ENCODE data around the gene NIPBL. TPM values are rescaled to one million over a fixed set of nuclear protein-coding genes. Genes with fewer than 3 reads are reported as not detected.
"Not testable (repeated sequence)": the region's sequence is repeated elsewhere in the genome, so short reads cannot be mapped to it uniquely, and the experiment has no call there.

NIPBL gene, protein sequence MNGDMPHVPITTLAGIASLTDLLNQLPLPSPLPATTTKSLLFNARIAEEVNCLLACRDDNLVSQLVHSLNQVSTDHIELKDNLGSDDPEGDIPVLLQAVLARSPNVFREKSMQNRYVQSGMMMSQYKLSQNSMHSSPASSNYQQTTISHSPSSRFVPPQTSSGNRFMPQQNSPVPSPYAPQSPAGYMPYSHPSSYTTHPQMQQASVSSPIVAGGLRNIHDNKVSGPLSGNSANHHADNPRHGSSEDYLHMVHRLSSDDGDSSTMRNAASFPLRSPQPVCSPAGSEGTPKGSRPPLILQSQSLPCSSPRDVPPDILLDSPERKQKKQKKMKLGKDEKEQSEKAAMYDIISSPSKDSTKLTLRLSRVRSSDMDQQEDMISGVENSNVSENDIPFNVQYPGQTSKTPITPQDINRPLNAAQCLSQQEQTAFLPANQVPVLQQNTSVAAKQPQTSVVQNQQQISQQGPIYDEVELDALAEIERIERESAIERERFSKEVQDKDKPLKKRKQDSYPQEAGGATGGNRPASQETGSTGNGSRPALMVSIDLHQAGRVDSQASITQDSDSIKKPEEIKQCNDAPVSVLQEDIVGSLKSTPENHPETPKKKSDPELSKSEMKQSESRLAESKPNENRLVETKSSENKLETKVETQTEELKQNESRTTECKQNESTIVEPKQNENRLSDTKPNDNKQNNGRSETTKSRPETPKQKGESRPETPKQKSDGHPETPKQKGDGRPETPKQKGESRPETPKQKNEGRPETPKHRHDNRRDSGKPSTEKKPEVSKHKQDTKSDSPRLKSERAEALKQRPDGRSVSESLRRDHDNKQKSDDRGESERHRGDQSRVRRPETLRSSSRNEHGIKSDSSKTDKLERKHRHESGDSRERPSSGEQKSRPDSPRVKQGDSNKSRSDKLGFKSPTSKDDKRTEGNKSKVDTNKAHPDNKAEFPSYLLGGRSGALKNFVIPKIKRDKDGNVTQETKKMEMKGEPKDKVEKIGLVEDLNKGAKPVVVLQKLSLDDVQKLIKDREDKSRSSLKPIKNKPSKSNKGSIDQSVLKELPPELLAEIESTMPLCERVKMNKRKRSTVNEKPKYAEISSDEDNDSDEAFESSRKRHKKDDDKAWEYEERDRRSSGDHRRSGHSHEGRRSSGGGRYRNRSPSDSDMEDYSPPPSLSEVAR (N-terminal part only)
- total RNA-seq: 30.7 TPM
- polyA plus RNA-seq (ENCODE audit: insufficient read depth in 1 of 8, insufficient read length in 8 of 8, low replicate concordance in 1 of 8): 10 to 100 TPM; 33.4 to 53.0 (median 42.6) TPM
- long read RNA-seq, donor 1: 0 reads
- long read RNA-seq, donor 2: 0 reads
- long read RNA-seq, donor 3, partial matches to known transcripts: 6 of 6 reads
- long read RNA-seq, donor 3, other reads (novel, unspliced or antisense): 0 of 6 reads
- long read RNA-seq, donor 4, partial matches to known transcripts: 10 of 10 reads
- long read RNA-seq, donor 4, other reads (novel, unspliced or antisense): 0 of 10 reads
- long read RNA-seq, donor 5, partial matches to known transcripts: 12 of 12 reads
- long read RNA-seq, donor 5, other reads (novel, unspliced or antisense): 0 of 12 reads
- long read RNA-seq, donor 6, partial matches to known transcripts: 0 of 1 reads
- long read RNA-seq, donor 6, other reads (novel, unspliced or antisense): 0 of 1 reads
- long read RNA-seq, donor 7, partial matches to known transcripts: 9 of 9 reads
- long read RNA-seq, donor 7, other reads (novel, unspliced or antisense): 0 of 9 reads
- long read RNA-seq, donor 8: 0 reads
- long read RNA-seq, donor 9, partial matches to known transcripts: 0 of 1 reads
- long read RNA-seq, donor 9, other reads (novel, unspliced or antisense): 0 of 1 reads
- long read RNA-seq, donor 10, partial matches to known transcripts: 16 of 18 reads
- long read RNA-seq, donor 10, other reads (novel, unspliced or antisense): 0 of 18 reads
- long read RNA-seq, donor 11, partial matches to known transcripts: 5 of 5 reads
- long read RNA-seq, donor 11, other reads (novel, unspliced or antisense): 0 of 5 reads

DNA sequence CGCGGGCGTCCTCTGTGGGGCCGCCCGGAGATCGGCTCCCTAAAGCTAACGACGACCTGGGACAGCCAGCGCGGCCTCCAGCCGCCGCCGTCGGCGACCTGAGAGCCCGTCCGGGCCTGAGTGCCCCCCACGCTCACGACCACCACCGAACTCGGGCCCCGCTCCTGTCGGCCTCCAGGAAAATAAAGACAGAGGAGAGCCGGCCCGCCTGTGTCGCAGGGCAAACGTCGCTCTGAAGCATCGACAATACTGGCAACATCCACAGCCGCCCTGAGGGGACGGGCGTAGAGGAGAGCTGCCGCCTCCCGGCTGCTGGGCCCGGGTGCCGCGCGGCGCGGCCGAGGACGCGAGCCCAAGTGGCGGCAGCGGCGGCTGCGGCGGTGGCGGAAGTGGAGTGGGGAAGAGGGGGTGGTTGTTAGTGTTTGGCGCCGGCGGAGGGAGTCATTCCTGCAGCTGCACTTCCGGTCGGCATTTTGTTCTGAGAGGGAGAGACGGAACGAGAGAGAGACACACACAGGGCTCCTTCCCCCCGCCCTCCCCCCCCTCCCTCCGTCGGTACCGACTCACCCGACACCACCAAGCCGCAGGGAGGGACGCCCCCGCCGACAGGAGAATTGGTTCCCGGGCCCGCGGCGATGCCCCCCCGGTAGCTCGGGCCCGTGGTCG is at the start of gene NIPBL:
Gene NIPBL, plus strand, starts transcription at position 471 of the 666 bp plus-strand sequence. CDS start 76,928 bp downstream, outside the sequence.
- H3K4me1 ChIP-seq (ENCODE audit: control insufficient read depth, insufficient read depth, low read length): peaks cover 2% of the 10 kb centered on the region
- DNase-seq: peak; percentile 99

DNA sequence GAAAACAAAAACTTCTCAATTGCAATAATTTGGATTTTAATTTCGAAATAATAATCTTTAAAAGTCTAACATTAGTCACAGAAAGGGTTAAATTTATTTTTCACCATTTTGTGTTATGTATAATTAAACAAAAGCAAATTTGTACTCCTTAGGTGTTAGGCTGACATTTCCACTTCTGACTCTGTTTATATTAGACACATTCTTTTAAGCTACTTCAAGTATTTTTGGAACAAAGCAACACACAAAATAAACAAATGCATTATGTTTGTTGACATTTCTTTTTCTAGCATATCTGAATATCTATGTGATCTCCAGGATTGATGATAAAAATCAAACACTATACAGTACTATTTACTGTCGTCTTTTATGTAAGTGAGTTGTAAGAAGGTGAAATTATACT is 44.3 kb upstream of the NIPBL start:
- H3K4me3 ChIP-seq (ENCODE audit: low read length): no peak overlapping the region
- no peak overlapping the region for H3K27ac ChIP-seq (ENCODE audit: low read length)
- H3K36me3 ChIP-seq (ENCODE audit: control insufficient read depth, insufficient read depth, low read length): no peaks in the 10 kb centered on the region
- no peaks in the 10 kb centered on the region for H3K27me3 ChIP-seq (ENCODE audit: control insufficient read depth, insufficient read depth, low read length)
- no peaks in the 10 kb centered on the region for H3K9me3 ChIP-seq (replicated peaks; ENCODE audit: control insufficient read depth, low read depth, low read length)
- WGBS (ENCODE audit: insufficient coverage): no CpG with 5 or more reads among the region's 2 CpGs
- H3K4me1 ChIP-seq (ENCODE audit: control insufficient read depth, insufficient read depth, low read length): no peaks in the 10 kb centered on the region
- DNase-seq: no peak

More for the DNA sequence above, at the start of gene NIPBL:
- Histone ChIP-seq H3K27ac (ENCODE audit: low read length) (peak within 1 kb of the TSS; percentile 99), H3K36me3 (ENCODE audit: control insufficient read depth, insufficient read depth, low read length) (no peaks in the 10 kb centered on the region), H3K27me3 (ENCODE audit: control insufficient read depth, insufficient read depth, low read length) (no peaks in the 10 kb centered on the region), H3K9me3 (replicated peaks; ENCODE audit: control insufficient read depth, low read depth, low read length) (no peaks in the 10 kb centered on the region), H3K4me3 (ENCODE audit: low read length) (peak within 1 kb of the TSS; percentile 88)
- WGBS (ENCODE audit: insufficient coverage): 0% methylated on average over 47 of the region's 73 CpGs

DNA sequence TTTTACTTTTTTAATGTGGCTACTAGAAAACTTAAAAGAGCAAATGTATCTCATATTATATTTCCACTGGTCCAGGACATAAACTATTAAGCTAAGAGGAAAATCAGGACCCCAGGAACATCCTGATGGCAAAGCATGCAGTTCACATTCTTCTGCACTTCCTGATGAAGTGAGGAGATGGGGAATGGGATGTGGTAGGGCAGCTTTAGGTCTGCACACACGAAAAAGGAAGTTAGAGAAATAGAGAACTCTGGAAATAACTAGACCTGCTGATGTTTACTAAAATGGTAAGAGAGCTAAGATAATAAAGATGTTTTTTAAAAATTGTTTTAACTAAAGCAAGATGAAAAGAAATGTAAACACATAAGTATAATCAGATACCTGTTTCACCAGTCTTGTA is 39.7 kb upstream of the NIPBL start:
- H3K27ac ChIP-seq (ENCODE audit: low read length): no peak overlapping the region
- peak; percentile 46 for DNase-seq
- no CpG with 5 or more reads among the region's 1 CpG for WGBS (ENCODE audit: insufficient coverage)

DNA sequence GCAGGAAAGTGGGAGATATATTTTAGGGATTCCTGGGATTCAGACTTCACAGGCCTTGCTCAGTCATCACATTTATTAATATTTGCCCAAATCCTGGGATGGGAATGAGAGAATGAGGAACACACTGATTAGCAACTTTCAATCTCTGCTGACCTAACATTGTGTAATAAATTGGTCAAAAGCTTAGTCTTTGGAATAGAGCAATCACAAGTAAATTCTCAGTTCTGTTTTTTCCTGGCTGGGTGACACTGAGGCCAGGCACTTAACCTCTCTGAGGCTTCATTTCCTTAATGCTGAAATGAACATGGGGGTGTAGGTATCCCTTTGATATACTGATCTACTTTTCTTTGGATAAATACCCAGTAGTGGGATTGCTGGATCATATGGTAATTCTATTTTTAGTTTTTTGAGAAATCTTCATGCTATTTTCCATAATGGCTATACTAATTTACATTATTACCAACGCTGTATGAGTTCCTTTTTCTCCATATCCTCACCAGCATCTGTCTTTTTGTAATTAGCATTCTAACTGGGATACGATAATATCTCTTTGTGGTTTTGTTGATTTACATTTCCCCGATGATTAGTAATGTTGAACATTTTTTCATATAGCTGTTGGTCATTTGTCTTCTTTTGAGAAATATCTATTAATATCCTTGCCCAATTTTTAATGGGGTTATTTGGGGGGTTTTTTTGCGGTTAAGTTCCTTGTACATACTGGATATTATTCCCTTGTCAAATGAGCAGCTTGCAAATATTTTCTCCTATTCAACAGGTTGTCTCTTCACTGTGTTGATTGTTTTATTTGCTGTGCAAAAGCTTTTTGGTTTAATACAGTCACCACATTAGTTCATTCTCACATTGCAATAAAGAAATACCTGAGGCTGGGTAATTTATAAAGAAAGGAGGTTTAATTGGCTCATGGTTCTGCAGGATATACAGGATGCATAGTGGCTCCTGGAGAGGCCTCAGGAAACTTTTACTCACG is 36.8 kb upstream of the NIPBL start:
- Histone ChIP-seq H3K4me1 (ENCODE audit: control insufficient read depth, insufficient read depth, low read length) (no peaks in the 10 kb centered on the region), H3K4me3 (ENCODE audit: low read length) (no peak overlapping the region), H3K27ac (ENCODE audit: low read length) (no peak overlapping the region), H3K27me3 (ENCODE audit: control insufficient read depth, insufficient read depth, low read length) (no peaks in the 10 kb centered on the region), H3K36me3 (ENCODE audit: control insufficient read depth, insufficient read depth, low read length) (no peaks in the 10 kb centered on the region), H3K9me3 (replicated peaks; ENCODE audit: control insufficient read depth, low read depth, low read length) (no peaks in the 10 kb centered on the region)
- WGBS (ENCODE audit: insufficient coverage): no CpG with 5 or more reads among the region's 5 CpGs
- peak; percentile 33 for DNase-seq

More for the DNA sequence above, 39.7 kb upstream of the NIPBL start:
- H3K27me3 ChIP-seq (ENCODE audit: control insufficient read depth, insufficient read depth, low read length): no peaks in the 10 kb centered on the region
- H3K9me3 ChIP-seq (replicated peaks; ENCODE audit: control insufficient read depth, low read depth, low read length): no peaks in the 10 kb centered on the region
- H3K4me3 ChIP-seq (ENCODE audit: low read length): no peak overlapping the region
- no peaks in the 10 kb centered on the region for H3K36me3 ChIP-seq (ENCODE audit: control insufficient read depth, insufficient read depth, low read length)
- H3K4me1 ChIP-seq (ENCODE audit: control insufficient read depth, insufficient read depth, low read length): no peaks in the 10 kb centered on the region

DNA sequence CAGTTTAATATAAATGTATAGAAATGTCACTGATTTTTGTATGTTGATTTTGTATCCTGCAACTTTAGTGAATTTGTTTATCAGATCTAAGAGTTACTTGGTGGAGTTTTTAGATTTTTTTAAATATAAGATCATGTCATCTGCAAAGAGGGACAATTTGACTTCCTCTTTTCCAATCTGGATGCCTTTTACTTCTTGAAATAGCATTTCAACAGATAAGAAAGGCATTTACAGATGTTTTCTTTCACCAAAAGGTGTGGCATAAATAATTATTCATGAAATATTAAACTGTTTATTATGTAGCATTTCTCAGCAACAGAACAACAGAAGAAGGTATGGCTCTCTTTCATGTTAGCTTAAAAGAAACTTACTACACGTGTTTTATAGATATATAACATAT is 34.9 kb upstream of the NIPBL start:
- Histone ChIP-seq H3K27ac (ENCODE audit: low read length) (no peak overlapping the region), H3K9me3 (replicated peaks; ENCODE audit: control insufficient read depth, low read depth, low read length) (no peaks in the 10 kb centered on the region), H3K4me3 (ENCODE audit: low read length) (no peak overlapping the region), H3K4me1 (ENCODE audit: control insufficient read depth, insufficient read depth, low read length) (no peaks in the 10 kb centered on the region), H3K36me3 (ENCODE audit: control insufficient read depth, insufficient read depth, low read length) (no peaks in the 10 kb centered on the region), H3K27me3 (ENCODE audit: control insufficient read depth, insufficient read depth, low read length) (no peaks in the 10 kb centered on the region)
- DNase-seq: no peak
- no CpG with 5 or more reads among the region's 1 CpG for WGBS (ENCODE audit: insufficient coverage)

DNA sequence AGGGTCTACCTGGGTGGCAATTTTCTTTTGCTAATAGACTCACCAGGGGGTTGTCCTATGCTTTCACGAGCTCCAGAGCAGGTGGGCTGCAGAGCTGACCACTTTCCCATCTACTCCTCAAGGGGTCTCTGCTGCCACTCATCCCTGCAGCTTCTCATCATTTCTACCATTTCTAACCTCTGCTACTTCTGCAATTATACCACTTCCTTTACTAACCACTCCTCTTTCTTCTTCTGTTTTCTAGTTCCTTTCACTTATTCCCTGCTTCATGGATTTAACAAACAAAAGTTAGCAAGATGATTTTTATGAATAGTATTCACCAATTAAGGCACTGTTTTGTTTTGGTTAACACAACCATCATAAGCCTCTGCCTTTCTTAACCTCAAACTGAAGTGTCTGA is 34.5 kb upstream of the NIPBL start:
- no peaks in the 10 kb centered on the region for H3K4me1 ChIP-seq (ENCODE audit: control insufficient read depth, insufficient read depth, low read length)
- DNase-seq: no peak
- 17% methylated on average over 1 of the region's 1 CpG for WGBS (ENCODE audit: insufficient coverage)

DNA sequence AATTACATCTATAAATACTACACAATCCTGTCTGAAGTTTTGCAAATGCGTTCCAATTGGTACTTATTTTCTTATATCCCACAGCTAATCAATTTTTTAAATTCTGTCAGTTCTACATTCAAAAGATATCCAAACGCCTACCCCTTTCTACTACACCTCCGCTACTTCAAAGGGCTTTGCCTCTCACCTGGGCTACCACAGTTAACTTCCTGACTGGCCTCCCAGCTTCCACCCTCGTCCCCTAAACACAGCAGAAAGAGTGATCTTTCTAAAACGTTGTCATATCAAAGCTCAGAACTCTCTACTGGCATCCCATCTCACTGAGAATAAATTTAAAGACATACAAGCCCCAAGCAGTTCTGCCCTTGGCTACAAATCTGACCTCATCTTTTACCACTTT is 32.3 kb upstream of the NIPBL start:
- H3K4me1 ChIP-seq (ENCODE audit: control insufficient read depth, insufficient read depth, low read length): no peaks in the 10 kb centered on the region
- H3K27me3 ChIP-seq (ENCODE audit: control insufficient read depth, insufficient read depth, low read length): no peaks in the 10 kb centered on the region
- H3K27ac ChIP-seq (ENCODE audit: low read length): no peak overlapping the region
- no peak for DNase-seq
- H3K9me3 ChIP-seq (replicated peaks; ENCODE audit: control insufficient read depth, low read depth, low read length): no peaks in the 10 kb centered on the region
- WGBS (ENCODE audit: insufficient coverage): 65% methylated on average over 5 of the region's 5 CpGs
- H3K36me3 ChIP-seq (ENCODE audit: control insufficient read depth, insufficient read depth, low read length): no peaks in the 10 kb centered on the region
- H3K4me3 ChIP-seq (ENCODE audit: low read length): no peak overlapping the region

More for the DNA sequence above, 34.5 kb upstream of the NIPBL start:
- no peak overlapping the region for H3K27ac ChIP-seq (ENCODE audit: low read length)
- no peaks in the 10 kb centered on the region for H3K9me3 ChIP-seq (replicated peaks; ENCODE audit: control insufficient read depth, low read depth, low read length)
- H3K27me3 ChIP-seq (ENCODE audit: control insufficient read depth, insufficient read depth, low read length): no peaks in the 10 kb centered on the region
- H3K4me3 ChIP-seq (ENCODE audit: low read length): no peak overlapping the region
- no peaks in the 10 kb centered on the region for H3K36me3 ChIP-seq (ENCODE audit: control insufficient read depth, insufficient read depth, low read length)

DNA sequence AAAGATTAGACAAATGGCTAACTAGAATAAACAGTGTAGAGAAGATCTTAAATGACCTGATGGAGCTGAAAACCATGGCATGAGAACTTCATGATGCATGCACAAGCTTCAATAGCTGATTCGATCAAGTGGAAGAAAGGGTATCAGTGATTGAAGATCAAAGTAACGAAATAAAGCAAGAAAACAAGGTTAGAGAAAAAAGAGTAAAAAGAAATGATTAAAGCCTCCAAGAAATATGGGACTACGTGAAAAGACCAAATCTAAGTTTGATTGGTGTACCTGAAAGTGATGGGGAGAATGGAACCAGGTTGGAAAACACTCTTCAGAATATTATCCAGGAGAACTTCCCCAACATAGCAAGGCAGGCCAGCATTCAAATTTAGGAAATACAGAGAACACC is 28.0 kb upstream of the NIPBL start:
- not testable (repeated sequence) for H3K27ac ChIP-seq (ENCODE audit: low read length); DNase-seq; H3K4me3 ChIP-seq (ENCODE audit: low read length); H3K27me3 ChIP-seq (ENCODE audit: control insufficient read depth, insufficient read depth, low read length); H3K9me3 ChIP-seq (replicated peaks; ENCODE audit: control insufficient read depth, low read depth, low read length); H3K4me1 ChIP-seq (ENCODE audit: control insufficient read depth, insufficient read depth, low read length); H3K36me3 ChIP-seq (ENCODE audit: control insufficient read depth, insufficient read depth, low read length)
- no CpG with 5 or more reads among the region's 3 CpGs for WGBS (ENCODE audit: insufficient coverage)

Measured in muscle of leg (tissue), 16 donors.